Mammary epithelial cell (primary cell): ENCODE data around the gene SLC16A14.

Experiments used
- EZH2 ChIP-seq: IDR thresholded peaks from 2 replicates; pipeline ENCODE4 v1.6.1; 2012; ENCODE audit warnings: low read length, inconsistent platforms, borderline replicate concordance
- TF ChIP-seq, protein P1 (sequence below), 2 donors: IDR thresholded peaks in 1 of 2; conservative IDR thresholded peaks in 1 of 2; 2 replicates each; pipeline ENCODE4 v1.5.1; 2011 to 2012; ENCODE audit warnings: inconsistent platforms in 2 of 2, low read length in 2 of 2, mild to moderate bottlenecking in 2 of 2, control low read depth in 1 of 2, low read depth in 1 of 2; ENCODE audit not compliant: insufficient read depth in 1 of 2; ENCODE audit errors: extremely low read depth in 1 of 2

DNA sequence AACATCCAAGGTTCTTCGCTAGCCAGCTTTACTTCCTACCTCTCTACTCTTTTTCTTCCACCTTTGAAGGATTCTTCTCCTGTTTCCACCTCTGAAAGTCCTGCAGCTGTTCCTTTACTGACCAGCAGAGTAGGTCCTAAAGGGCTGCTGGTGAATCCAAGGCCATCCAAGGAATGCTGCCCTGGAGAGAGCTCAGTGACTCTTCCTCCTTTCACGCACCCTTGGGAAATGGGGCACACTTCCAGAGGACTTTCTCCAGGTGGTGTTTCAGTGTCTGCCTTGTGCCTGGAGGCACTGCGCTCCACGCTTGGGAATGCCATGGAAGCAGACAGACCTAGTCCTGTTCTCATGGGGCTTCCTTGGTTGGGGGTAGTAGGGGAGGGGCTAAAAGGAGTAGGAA, 45.4 kb downstream of the SLC16A14 start:
- TF ChIP-seq, protein P1, sequence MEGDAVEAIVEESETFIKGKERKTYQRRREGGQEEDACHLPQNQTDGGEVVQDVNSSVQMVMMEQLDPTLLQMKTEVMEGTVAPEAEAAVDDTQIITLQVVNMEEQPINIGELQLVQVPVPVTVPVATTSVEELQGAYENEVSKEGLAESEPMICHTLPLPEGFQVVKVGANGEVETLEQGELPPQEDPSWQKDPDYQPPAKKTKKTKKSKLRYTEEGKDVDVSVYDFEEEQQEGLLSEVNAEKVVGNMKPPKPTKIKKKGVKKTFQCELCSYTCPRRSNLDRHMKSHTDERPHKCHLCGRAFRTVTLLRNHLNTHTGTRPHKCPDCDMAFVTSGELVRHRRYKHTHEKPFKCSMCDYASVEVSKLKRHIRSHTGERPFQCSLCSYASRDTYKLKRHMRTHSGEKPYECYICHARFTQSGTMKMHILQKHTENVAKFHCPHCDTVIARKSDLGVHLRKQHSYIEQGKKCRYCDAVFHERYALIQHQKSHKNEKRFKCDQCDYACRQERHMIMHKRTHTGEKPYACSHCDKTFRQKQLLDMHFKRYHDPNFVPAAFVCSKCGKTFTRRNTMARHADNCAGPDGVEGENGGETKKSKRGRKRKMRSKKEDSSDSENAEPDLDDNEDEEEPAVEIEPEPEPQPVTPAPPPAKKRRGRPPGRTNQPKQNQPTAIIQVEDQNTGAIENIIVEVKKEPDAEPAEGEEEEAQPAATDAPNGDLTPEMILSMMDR (conservative IDR thresholded peaks at IDR 0.05 in 1 of 2, IDR thresholded peaks at IDR 0.05 in 1 of 2; ENCODE audit: extremely low read depth in 1 of 2, insufficient read depth in 1 of 2, low read depth in 1 of 2, low read length in 2 of 2) = no peak
- no peak for TF ChIP-seq EZH2
